GM12878 (cell line): ENCODE measurements around the gene EPB42. TPM values are rescaled to one million over a fixed set of nuclear protein-coding genes. Genes with fewer than 3 reads are reported as not detected.

Experiments used
- ATAC-seq: fragments of 200-7000 bp; cut with Tn5 transposase; 3 replicates; pipeline ENCODE4 v1.9.1; 2020; ENCODE audit warnings: mild to moderate bottlenecking, moderate library complexity
- BruUV-seq: library from RNA; stranded (reverse); fragments of 400-500 nt; replicated peaks from 2 replicates; lab custom pipeline; 2021; lab: Mats Ljungman, UMichigan
- CTCF ChIA-PET: fragments of 300-600 bp; sonication (Branson Sonifier 250); formaldehyde crosslinking; extraction: SDS; loops from one replicate; lab custom pipeline; 2021; ENCODE audit warnings: inconsistent platforms; lab: Yijun Ruan, JAX
- POLR2A ChIA-PET: fragments of 350-600 bp; formaldehyde crosslinking; extraction: SDS; loops from one replicate; lab custom pipeline; 2021; ENCODE audit warnings: inconsistent platforms; lab: Charles Lee
- RAD21 ChIA-PET: fragments of 300-600 bp; sonication (Branson Sonifier 250); formaldehyde crosslinking; loops from one replicate; lab custom pipeline; 2023; ENCODE audit warnings: antibody characterized with exemption; ENCODE audit not compliant: unreplicated experiment; lab: Charles Lee
- SMC1A ChIA-PET: fragments of 300-600 bp; sonication (Branson Sonifier 250); formaldehyde crosslinking; loops from one replicate; lab custom pipeline; 2023; ENCODE audit not compliant: unreplicated experiment, uncharacterized antibody; lab: Charles Lee
- DNase-seq: peaks from one replicate; pipeline ENCODE4 v3.0.0-alpha.2; 2011; ENCODE audit warnings: low read depth, low spot score
- FAIRE-seq: peaks from 3 replicates; lab custom pipeline; 2011; peaks lifted over from hg19 to GRCh38; lab: Jason Lieb, UNC
- H2AFZ ChIP-seq: 2 replicates; pipeline ENCODE4 v1.6.0; 2011; ENCODE audit warnings: low read depth, low read length, control low read depth; ENCODE audit not compliant: control insufficient read depth
- H3K27ac ChIP-seq: 2 replicates; pipeline ENCODE4 v1.5.1; 2011; ENCODE audit warnings: control low read depth; ENCODE audit not compliant: control insufficient read depth, insufficient read depth
- H3K27me3 ChIP-seq, 2 experiments: replicated peaks in 1 of 2; 2 replicates each; pipeline versions ENCODE4 v1.6.0 to v1.6.1; 2011; ENCODE audit warnings: low read length in 1 of 2; ENCODE audit not compliant: control insufficient read depth in 2 of 2, insufficient read depth in 2 of 2
- H3K36me3 ChIP-seq, 2 experiments: 2 replicates each; pipeline ENCODE4 v1.5.1; 2011; ENCODE audit warnings: low read length in 1 of 2; ENCODE audit not compliant: control insufficient read depth in 2 of 2, insufficient read depth in 2 of 2
- H3K4me1 ChIP-seq: 2 replicates; pipeline ENCODE4 v1.6.1; 2011; ENCODE audit warnings: mild to moderate bottlenecking, low read length, moderate library complexity, mixed read lengths; ENCODE audit not compliant: control insufficient read depth, insufficient read depth
- H3K4me2 ChIP-seq: 2 replicates; pipeline ENCODE4 v1.6.0; 2011; ENCODE audit warnings: control low read depth; ENCODE audit not compliant: control insufficient read depth, insufficient read depth
- H3K4me3 ChIP-seq: fragments of 200-600 bp; sonication (generic); 2 replicates; pipeline ENCODE4 v1.5.1; 2016
- H3K79me2 ChIP-seq: 2 replicates; pipeline ENCODE4 v1.6.0; 2011; ENCODE audit warnings: low read length; ENCODE audit not compliant: control insufficient read depth, insufficient read depth
- H3K9ac ChIP-seq: 2 replicates; pipeline ENCODE4 v1.8.0; 2011; ENCODE audit warnings: low read length, control low read depth, mixed read lengths; ENCODE audit not compliant: control insufficient read depth, insufficient read depth
- H3K9me3 ChIP-seq: replicated peaks from 3 replicates; pipeline ENCODE4 v1.5.1; 2011; ENCODE audit warnings: mild to moderate bottlenecking, low read length; ENCODE audit not compliant: control insufficient read depth, insufficient read depth
- H4K20me1 ChIP-seq: 2 replicates; pipeline ENCODE4 v1.6.0; 2011; ENCODE audit not compliant: control insufficient read depth, insufficient read depth
- IKZF1 ChIP-seq: fragments of 450-650 bp; conservative IDR thresholded peaks from 2 replicates; pipeline ENCODE4 v1.6.1; 2017; ENCODE audit warnings: antibody characterized with exemption, mild to moderate bottlenecking
- IRF4 ChIP-seq: IDR thresholded peaks from 2 replicates; pipeline ENCODE4 v1.6.1; 2011; ENCODE audit warnings: low read depth, low read length
- MXI1 ChIP-seq: fragments of 150-350 bp; IDR thresholded peaks from 2 replicates; pipeline ENCODE4 v1.6.1; 2011; ENCODE audit warnings: low read depth, mild to moderate bottlenecking, inconsistent platforms, low read length, improper control_type of control experiment
- NBN ChIP-seq: fragments of 450-650 bp; IDR thresholded peaks from 2 replicates; pipeline ENCODE4 v1.6.1; 2016
- RAD21 ChIP-seq: IDR thresholded peaks from 2 replicates; pipeline ENCODE4 v1.6.1; 2011; ENCODE audit warnings: mild to moderate bottlenecking, low read depth, low read length, moderate library complexity; ENCODE audit not compliant: insufficient read depth
- WGBS: methylation state at CpG from one replicate; pipeline ENCODE4 v1.1.6; 2016; ENCODE audit warnings: low lambda C conversion rate; ENCODE audit not compliant: insufficient replicate concordance, insufficient coverage; ENCODE audit errors: missing lambda C conversion rate; 5-methylcytosine and 5-hydroxymethylcytosine counted together
- in situ Hi-C: fragments of 300-500 bp; cut with MboI; formaldehyde crosslinking; loops from 9 replicates; pipeline ENCODE4 v1.14.3; 2018; ENCODE audit warnings: mixed read lengths
- intact Hi-C: fragments of 100-400 bp; cut with micrococcal nuclease; formaldehyde crosslinking; loops from one replicate; pipeline ENCODE4 v1.14.2; 2022; ENCODE audit not compliant: unreplicated experiment
- polyA plus RNA-seq, 11 experiments: library from polyadenylated mRNA; depleted of rRNA in 4 of 11; unstranded in 6 of 11; stranded (reverse) in 5 of 11; fragments of >200 nt; fragmentation: Nextera tagmentation in 4 of 11; fragmentation: Illumina TruSeq in 1 of 11; extraction: Ambion mirVana in 4 of 11; extraction: Trizol in 1 of 11; gene quantifications; 1 replicate in 1 of 11; 2 replicates in 10 of 11; pipeline versions ENCODE4 v1.2.1 to v1.2.3, GENCODE V29; 2011 to 2016; ENCODE audit warnings: inconsistent platforms in 2 of 11, missing spikeins in 2 of 11, low read depth in 1 of 11
- total RNA-seq, 4 experiments: library from RNA; depleted of rRNA in 3 of 4; stranded (reverse); fragments of >200 nt in 3 of 4; fragmentation: Illumina TruSeq in 1 of 4; extraction: Trizol in 1 of 4; gene quantifications; 2 replicates each; pipeline versions ENCODE4 v1.2.1 to v1.2.3, GENCODE V29; 2013 to 2021
- TF ChIP-seq, protein P1 (sequence below): fragments of 450-650 bp; IDR thresholded peaks from 2 replicates; pipeline ENCODE4 v1.6.1; 2016; ENCODE audit warnings: mild to moderate bottlenecking
- TF ChIP-seq, protein P2 (sequence below): IDR thresholded peaks from 2 replicates; pipeline ENCODE4 v1.6.1; 2011; ENCODE audit warnings: borderline replicate concordance, low read depth, mild to moderate bottlenecking, moderate library complexity, mixed read lengths, low read length; ENCODE audit not compliant: insufficient read depth; ENCODE audit errors: extremely low read length
- TF ChIP-seq, protein P3 (sequence below), 3 experiments: IDR thresholded peaks in 2 of 3; conservative IDR thresholded peaks in 1 of 3; 2 replicates each; pipeline ENCODE4 v1.5.1; 2011; ENCODE audit warnings: low read depth in 3 of 3, low read length in 3 of 3, mild to moderate bottlenecking in 3 of 3, control low read depth in 2 of 3, moderate library complexity in 2 of 3, inconsistent platforms in 1 of 3, mixed read lengths in 1 of 3; ENCODE audit not compliant: control insufficient read depth in 2 of 3, insufficient read depth in 1 of 3; ENCODE audit errors: extremely low read depth in 1 of 3
- TF ChIP-seq, protein P4 (sequence below): IDR thresholded peaks from 2 replicates; pipeline ENCODE4 v1.6.1; 2012; ENCODE audit warnings: low read depth, low read length, improper control_type of control experiment
- TF ChIP-seq, protein P5 (sequence below): fragments of 450-650 bp; IDR thresholded peaks from 2 replicates; pipeline ENCODE4 v1.6.1; 2017; ENCODE audit warnings: mild to moderate bottlenecking, low read depth, inconsistent platforms; ENCODE audit not compliant: poor library complexity, severe bottlenecking

Gene EPB42
- total and polyA plus RNA-seq, 10 of the 15 experiments (the other 5 are each of a cell fraction or from before 2014, with no cell fraction given) = not detected

DNA sequence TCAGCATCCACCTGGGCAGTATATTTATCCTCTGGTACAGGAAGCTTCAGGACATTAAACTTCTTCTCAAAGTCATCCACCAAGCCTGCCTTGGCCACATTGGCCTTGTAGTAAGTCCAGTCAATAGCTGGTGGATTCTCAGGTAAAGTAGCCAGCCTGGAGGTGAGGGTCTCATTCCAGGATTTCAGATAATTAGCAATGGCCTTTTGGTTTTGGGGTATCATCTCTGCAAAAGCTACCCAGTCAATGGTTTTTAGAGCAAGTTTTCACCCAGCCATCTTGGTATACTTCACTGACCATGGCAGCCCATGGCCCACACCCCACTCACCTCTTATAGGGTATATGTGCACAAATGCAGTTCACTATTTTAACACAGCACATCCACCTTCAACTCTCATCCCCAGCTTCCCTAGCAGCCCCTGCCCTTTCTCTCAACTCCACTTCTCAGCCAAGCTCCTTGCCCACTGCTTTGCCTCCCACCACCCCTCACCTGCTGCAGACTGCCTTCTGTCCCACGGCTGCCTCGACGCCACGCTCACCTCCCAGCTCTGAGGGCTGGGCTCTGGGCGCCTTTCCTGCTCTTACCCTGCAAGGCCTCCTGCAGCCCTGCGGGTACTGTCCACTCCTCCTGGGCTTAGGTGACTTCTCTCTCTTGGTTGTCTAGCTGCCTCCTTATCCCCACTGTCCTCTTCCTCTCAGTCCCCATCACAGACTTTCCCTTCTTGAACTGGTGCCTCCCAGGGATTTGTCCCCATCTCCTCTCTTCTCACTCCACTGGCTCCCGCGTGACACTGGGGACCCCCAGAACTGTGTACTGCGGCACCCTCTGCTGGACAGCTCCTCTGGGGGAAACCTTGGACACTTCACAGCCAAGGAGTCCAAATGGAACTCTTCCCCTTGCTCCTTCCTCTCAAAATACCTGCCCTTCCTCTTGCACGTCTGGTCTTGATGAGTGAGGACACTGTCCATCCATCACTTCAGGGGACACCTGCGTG lies 47.6 kb upstream of the EPB42 start:
- H3K4me1 ChIP-seq = no peaks in the 10 kb centered on the region
- in situ Hi-C loops = no loop called here
- no peak overlapping the region for H3K27ac ChIP-seq
- no peak overlapping the region for H3K4me3 ChIP-seq
- ChIA-PET SMC1A (interaction anchor here (0.7 to 8.8 kb wide), 18 partner anchors 8 to 1360 kb away, joined by 3 to 311 read pairs (median 3); no protein-coding TSS in a partner anchor), POLR2A (interaction anchor here (0.8 to 2.1 kb wide), 5 partner anchors 14 to 43 kb away, joined by 3 to 8 read pairs (median 3); no protein-coding TSS in a partner anchor), CTCF (interaction anchor here (0.9 to 21.1 kb wide), 20 partner anchors 9 to 131 kb away, joined by 3 to 518 read pairs (median 6); partner anchors contain the start of genes CCNDBP1 and EPB42), RAD21 (interaction anchor here (0.8 to 11.4 kb wide), 9 partner anchors 9 to 78 kb away, joined by 3 to 255 read pairs (median 6); no protein-coding TSS in a partner anchor)
- intact Hi-C loops = loop anchor here (1.0 kb wide), 1 partner anchor 43 kb away; no protein-coding TSS in a partner anchor
- no peak overlapping the region for H2AFZ ChIP-seq
- no peak overlapping the region for H3K4me2 ChIP-seq
- no peak for DNase-seq
- H3K36me3 ChIP-seq = no peaks in the 10 kb centered on the region
- no peak overlapping the region for H3K9ac ChIP-seq
- 46% methylated on average over 11 of the region's 11 CpGs for WGBS
- H3K27me3 ChIP-seq = no peaks in the 10 kb centered on the region
- FAIRE-seq = peak; percentile 13
- no peaks in the 10 kb centered on the region for H3K9me3 ChIP-seq
- no peaks in the 10 kb centered on the region for H4K20me1 ChIP-seq
- BruUV-seq = no TSS peak
- no peaks in the 10 kb centered on the region for H3K79me2 ChIP-seq
- ATAC-seq = peak; percentile 90
- no peak for TF ChIP-seq IKZF1
- TF ChIP-seq IRF4 = no peak
- peak; percentile 88 for TF ChIP-seq RAD21
- no peak for TF ChIP-seq MXI1
- TF ChIP-seq, protein P1, sequence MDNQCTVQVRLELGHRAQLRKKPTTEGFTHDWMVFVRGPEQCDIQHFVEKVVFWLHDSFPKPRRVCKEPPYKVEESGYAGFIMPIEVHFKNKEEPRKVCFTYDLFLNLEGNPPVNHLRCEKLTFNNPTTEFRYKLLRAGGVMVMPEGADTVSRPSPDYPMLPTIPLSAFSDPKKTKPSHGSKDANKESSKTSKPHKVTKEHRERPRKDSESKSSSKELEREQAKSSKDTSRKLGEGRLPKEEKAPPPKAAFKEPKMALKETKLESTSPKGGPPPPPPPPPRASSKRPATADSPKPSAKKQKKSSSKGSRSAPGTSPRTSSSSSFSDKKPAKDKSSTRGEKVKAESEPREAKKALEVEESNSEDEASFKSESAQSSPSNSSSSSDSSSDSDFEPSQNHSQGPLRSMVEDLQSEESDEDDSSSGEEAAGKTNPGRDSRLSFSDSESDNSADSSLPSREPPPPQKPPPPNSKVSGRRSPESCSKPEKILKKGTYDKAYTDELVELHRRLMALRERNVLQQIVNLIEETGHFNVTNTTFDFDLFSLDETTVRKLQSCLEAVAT = peak; percentile 30; the same call in 1 of the 2 replicates
- TF ChIP-seq, protein P2, sequence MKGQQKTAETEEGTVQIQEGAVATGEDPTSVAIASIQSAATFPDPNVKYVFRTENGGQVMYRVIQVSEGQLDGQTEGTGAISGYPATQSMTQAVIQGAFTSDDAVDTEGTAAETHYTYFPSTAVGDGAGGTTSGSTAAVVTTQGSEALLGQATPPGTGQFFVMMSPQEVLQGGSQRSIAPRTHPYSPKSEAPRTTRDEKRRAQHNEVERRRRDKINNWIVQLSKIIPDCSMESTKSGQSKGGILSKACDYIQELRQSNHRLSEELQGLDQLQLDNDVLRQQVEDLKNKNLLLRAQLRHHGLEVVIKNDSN = no peak
- 0 out of 2 replicates have a peak, but pooled peaks have one; percentile 63 for TF ChIP-seq NBN
- TF ChIP-seq, protein P3, sequence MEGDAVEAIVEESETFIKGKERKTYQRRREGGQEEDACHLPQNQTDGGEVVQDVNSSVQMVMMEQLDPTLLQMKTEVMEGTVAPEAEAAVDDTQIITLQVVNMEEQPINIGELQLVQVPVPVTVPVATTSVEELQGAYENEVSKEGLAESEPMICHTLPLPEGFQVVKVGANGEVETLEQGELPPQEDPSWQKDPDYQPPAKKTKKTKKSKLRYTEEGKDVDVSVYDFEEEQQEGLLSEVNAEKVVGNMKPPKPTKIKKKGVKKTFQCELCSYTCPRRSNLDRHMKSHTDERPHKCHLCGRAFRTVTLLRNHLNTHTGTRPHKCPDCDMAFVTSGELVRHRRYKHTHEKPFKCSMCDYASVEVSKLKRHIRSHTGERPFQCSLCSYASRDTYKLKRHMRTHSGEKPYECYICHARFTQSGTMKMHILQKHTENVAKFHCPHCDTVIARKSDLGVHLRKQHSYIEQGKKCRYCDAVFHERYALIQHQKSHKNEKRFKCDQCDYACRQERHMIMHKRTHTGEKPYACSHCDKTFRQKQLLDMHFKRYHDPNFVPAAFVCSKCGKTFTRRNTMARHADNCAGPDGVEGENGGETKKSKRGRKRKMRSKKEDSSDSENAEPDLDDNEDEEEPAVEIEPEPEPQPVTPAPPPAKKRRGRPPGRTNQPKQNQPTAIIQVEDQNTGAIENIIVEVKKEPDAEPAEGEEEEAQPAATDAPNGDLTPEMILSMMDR (IDR thresholded peaks at IDR 0.05 in 2 of 3, conservative IDR thresholded peaks at IDR 0.05 in 1 of 3; ENCODE audit: control insufficient read depth in 2 of 3, extremely low read depth in 1 of 3, insufficient read depth in 1 of 3, low read depth in 3 of 3, low read length in 3 of 3) = peak; percentile 32 to 88 (median 64); a peak in 5 of 6 replicates
- TF ChIP-seq, protein P4, sequence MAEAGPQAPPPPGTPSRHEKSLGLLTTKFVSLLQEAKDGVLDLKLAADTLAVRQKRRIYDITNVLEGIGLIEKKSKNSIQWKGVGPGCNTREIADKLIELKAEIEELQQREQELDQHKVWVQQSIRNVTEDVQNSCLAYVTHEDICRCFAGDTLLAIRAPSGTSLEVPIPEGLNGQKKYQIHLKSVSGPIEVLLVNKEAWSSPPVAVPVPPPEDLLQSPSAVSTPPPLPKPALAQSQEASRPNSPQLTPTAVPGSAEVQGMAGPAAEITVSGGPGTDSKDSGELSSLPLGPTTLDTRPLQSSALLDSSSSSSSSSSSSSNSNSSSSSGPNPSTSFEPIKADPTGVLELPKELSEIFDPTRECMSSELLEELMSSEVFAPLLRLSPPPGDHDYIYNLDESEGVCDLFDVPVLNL = no peak
- TF ChIP-seq, protein P5, sequence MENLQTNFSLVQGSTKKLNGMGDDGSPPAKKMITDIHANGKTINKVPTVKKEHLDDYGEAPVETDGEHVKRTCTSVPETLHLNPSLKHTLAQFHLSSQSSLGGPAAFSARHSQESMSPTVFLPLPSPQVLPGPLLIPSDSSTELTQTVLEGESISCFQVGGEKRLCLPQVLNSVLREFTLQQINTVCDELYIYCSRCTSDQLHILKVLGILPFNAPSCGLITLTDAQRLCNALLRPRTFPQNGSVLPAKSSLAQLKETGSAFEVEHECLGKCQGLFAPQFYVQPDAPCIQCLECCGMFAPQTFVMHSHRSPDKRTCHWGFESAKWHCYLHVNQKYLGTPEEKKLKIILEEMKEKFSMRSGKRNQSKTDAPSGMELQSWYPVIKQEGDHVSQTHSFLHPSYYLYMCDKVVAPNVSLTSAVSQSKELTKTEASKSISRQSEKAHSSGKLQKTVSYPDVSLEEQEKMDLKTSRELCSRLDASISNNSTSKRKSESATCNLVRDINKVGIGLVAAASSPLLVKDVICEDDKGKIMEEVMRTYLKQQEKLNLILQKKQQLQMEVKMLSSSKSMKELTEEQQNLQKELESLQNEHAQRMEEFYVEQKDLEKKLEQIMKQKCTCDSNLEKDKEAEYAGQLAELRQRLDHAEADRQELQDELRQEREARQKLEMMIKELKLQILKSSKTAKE = no peak
